Adrenal gland (tissue), 12 donors: ENCODE results near the gene NDP. TPM values are rescaled to one million over a fixed set of nuclear protein-coding genes. Genes with fewer than 3 reads are reported as not detected.

Source experiments
- DNase-seq, 7 donors: peaks; one replicate each; pipeline ENCODE4 v3.0.0-alpha.2; 2019 to 2020
- H3K27ac ChIP-seq, 5 donors: fragments of 200-600 bp; sonication (generic) in 4 of 5; 1 replicate in 3 of 5; 2 replicates in 2 of 5; pipeline versions ENCODE4 v1.5.1 to v1.8.0; 2016 to 2020; ENCODE audit warnings: mild to moderate bottlenecking in 1 of 5
- H3K27me3 ChIP-seq: fragments of 200-600 bp; 2 replicates; pipeline ENCODE4 v1.8.0; 2021
- H3K36me3 ChIP-seq, 2 donors: fragments of 200-600 bp; replicated peaks in 1 of 2; 1 replicate in 1 of 2; 2 replicates in 1 of 2; pipeline versions ENCODE4 v1.5.1 to v1.8.0; 2018 to 2022
- H3K4me1 ChIP-seq, 2 donors: fragments of 200-600 bp; replicated peaks in 1 of 2; 1 replicate in 1 of 2; 2 replicates in 1 of 2; pipeline versions ENCODE4 v1.5.1 to v1.8.0; 2018 to 2021
- H3K4me3 ChIP-seq, 4 donors: fragments of 200-600 bp; sonication (generic) in 3 of 4; one replicate each; pipeline ENCODE4 v1.5.1; 2016 to 2018
- H3K9me3 ChIP-seq, 3 donors: fragments of 200-600 bp; sonication (generic) in 1 of 3; replicated peaks in 1 of 3; 1 replicate in 2 of 3; 2 replicates in 1 of 3; pipeline versions ENCODE4 v1.5.1 to v1.8.0; 2016 to 2021
- POLR2A ChIP-seq, 2 donors: fragments of 450-650 bp; IDR thresholded peaks; one replicate each; pipeline ENCODE4 v1.6.1; 2017; ENCODE audit warnings: antibody characterized with exemption in 2 of 2, mild to moderate bottlenecking in 2 of 2, moderate library complexity in 1 of 2
- WGBS, 4 donors: extraction: QIAGEN DNeasy Blood & Tissue Kit in 2 of 4; methylation state at CpG; one replicate each; pipeline versions ENCODE4 v1.1.5 to v1.1.7; 2013 to 2017; 5-methylcytosine and 5-hydroxymethylcytosine counted together
- intact Hi-C, 2 donors: fragments of 100-400 bp; cut with DNase I; formaldehyde crosslinking; loops; one replicate each; pipeline versions ENCODE4 v1.14.1 to v1.15.0; 2022 to 2023
- polyA plus RNA-seq, 3 donors: library from polyadenylated mRNA; stranded (reverse); fragments of 200-250 nt in 2 of 3; fragments of 350-450 nt in 1 of 3; fragmentation: Illumina TruSeq in 1 of 3; extraction: RNeasy Lipid Tissue Mini Kit (QIAGEN cat#74804) in 1 of 3; gene quantifications; one replicate each; pipeline ENCODE4 v1.2.3, GENCODE V29; 2013 to 2014
- total RNA-seq, 9 donors: library from RNA; depleted of rRNA in 4 of 9; stranded (reverse); fragments of >200 nt in 4 of 9; fragments of 120-200 nt in 1 of 9; fragmentation: NEBNext Ultra II Directional in 1 of 9; extraction: Animal tissue kit (Norgen Biotek cat#: 25700) in 1 of 9; gene quantifications; one replicate each; pipeline versions ENCODE4 v1.1.0 to v1.2.4, GENCODE V29; 2013 to 2023
- TF ChIP-seq, protein P1 (sequence below), 6 experiments: fragments of 450-650 bp in 4 of 6; fragments of 200-600 bp in 2 of 6; sonication (generic) in 1 of 6; IDR thresholded peaks; 1 replicate in 5 of 6; 2 replicates in 1 of 6; pipeline versions ENCODE4 v1.5.1 to v1.8.0; 2016 to 2021; ENCODE audit warnings: antibody characterized with exemption in 6 of 6, mild to moderate bottlenecking in 2 of 6, moderate library complexity in 1 of 6
- donor health status: healthy with polysubstance abuse.
- donor health status: Bipolar disorder and iron deficiency.
- donor health status: DM: yes; HTN: yes; CAD: no.
- donor health status: DM: no; HTN: no; CAD: no.
- donor health status: DM: no; HTN: no; CAD: no.
- donor health status: DM: yes; HTN: yes; CAD: no.

Gene NDP
- total and polyA plus RNA-seq, 12 donors: 0.07 to 4.3 (median 0.41) TPM; not detected in 4

DNA sequence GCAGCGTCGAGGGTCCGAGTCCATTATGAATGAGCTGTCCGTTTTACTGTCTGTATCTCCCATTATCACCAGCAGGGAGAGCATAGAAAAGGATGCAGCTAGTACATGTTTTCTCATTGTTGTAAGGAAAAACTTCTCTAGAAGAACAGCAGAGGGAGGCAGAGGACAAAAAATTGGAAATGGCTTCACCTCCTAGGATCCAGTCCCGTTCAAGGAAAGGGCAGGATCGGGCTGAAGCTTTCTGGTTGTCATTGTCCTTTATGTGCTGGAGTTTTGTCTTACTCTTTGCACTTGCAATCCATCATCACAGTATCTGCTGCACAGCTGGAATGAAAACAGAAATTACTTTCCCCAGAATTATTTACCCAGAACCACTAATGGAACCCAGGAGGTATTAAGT lies 14.7 kb downstream of the NDP start:
- no peak overlapping the region for H3K27ac ChIP-seq
- peaks cover 30% of the 10 kb centered on the region for H3K27me3 ChIP-seq
- intact Hi-C loops: loop anchor here (5.0 to 10.0 kb wide), 2 partner anchors 286 to 289 kb away; no protein-coding TSS in a partner anchor
- DNase-seq: peak; percentile 38 to 62 (median 46)
- 0 to 2% (median 2%) methylated on average over 2 to 6 of the region's 6 CpGs for WGBS, 4 donors
- no peaks in the 10 kb centered on the region for H3K4me1 ChIP-seq
- H3K9me3 ChIP-seq: no peaks in the 10 kb centered on the region
- no peaks in the 10 kb centered on the region for H3K36me3 ChIP-seq
- TF ChIP-seq, protein P1, sequence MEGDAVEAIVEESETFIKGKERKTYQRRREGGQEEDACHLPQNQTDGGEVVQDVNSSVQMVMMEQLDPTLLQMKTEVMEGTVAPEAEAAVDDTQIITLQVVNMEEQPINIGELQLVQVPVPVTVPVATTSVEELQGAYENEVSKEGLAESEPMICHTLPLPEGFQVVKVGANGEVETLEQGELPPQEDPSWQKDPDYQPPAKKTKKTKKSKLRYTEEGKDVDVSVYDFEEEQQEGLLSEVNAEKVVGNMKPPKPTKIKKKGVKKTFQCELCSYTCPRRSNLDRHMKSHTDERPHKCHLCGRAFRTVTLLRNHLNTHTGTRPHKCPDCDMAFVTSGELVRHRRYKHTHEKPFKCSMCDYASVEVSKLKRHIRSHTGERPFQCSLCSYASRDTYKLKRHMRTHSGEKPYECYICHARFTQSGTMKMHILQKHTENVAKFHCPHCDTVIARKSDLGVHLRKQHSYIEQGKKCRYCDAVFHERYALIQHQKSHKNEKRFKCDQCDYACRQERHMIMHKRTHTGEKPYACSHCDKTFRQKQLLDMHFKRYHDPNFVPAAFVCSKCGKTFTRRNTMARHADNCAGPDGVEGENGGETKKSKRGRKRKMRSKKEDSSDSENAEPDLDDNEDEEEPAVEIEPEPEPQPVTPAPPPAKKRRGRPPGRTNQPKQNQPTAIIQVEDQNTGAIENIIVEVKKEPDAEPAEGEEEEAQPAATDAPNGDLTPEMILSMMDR (IDR thresholded peaks at IDR 0.05): peak; percentile 55 to 93 (median 91)
- no peak for TF ChIP-seq POLR2A (IDR thresholded peaks at IDR 0.05)
- no peak overlapping the region for H3K4me3 ChIP-seq

DNA sequence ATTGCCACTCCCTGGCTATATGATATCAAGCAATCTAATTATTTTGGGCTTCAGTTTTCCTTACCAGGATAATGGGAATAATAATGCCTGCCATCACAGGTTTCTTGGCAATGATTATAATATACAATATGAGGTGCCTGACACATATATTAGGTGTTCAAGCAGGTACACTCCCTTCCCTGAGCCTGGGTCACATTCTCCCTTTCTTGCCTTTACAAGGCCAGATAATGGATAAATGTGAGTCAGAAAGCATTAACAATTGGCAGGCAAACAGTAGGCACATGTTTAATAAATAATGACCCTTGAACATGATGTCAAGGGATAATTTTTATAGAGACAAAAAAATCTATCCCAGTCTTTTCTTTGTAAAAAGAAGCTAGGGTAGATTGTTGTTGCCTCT lies 17.2 kb downstream of the NDP start:
- Histone ChIP-seq H3K27me3 (peaks cover 23% of the 10 kb centered on the region), H3K4me1 (no peaks in the 10 kb centered on the region), H3K27ac (no peak overlapping the region), H3K9me3 (no peaks in the 10 kb centered on the region), H3K36me3 (no peaks in the 10 kb centered on the region), H3K4me3 (no peak overlapping the region)
- no peak for TF ChIP-seq POLR2A (IDR thresholded peaks at IDR 0.05)
- TF ChIP-seq, protein P1 (IDR thresholded peaks at IDR 0.05): no peak
- intact Hi-C loops: loop anchor here (5.0 to 10.0 kb wide), 2 partner anchors 289 to 291 kb away; no protein-coding TSS in a partner anchor
- DNase-seq: no peak

DNA sequence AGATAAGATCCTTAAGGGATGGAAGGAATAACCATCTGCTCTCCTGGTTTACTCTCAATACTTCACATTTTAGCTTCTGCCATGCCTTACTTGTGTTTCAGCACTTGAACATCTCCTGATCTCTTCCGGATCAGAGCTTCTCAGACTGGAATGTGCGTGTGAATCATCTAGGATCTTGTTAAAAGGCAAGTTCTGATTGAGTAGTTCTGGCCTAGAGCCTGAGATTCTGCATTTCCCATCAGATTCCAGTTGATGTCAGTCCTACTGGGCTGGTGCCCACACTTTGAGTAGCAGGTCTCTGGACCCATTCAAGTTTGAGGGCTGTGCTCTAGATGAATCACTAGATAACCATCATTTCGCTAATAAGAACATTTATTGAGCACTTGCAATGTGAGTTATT lies 20.0 kb downstream of the NDP start:
- H3K27me3 ChIP-seq: peaks cover 24% of the 10 kb centered on the region
- no peaks in the 10 kb centered on the region for H3K9me3 ChIP-seq
- no peak for DNase-seq
- intact Hi-C loops: loop anchor here in 1 of 2 donors (10.0 kb wide), 1 partner anchor 292 kb away; no protein-coding TSS in a partner anchor
- H3K36me3 ChIP-seq: no peaks in the 10 kb centered on the region
- H3K4me3 ChIP-seq: no peak overlapping the region
- TF ChIP-seq, protein P1 (IDR thresholded peaks at IDR 0.05): no peak
- no peak for TF ChIP-seq POLR2A (IDR thresholded peaks at IDR 0.05)
- no peaks in the 10 kb centered on the region for H3K4me1 ChIP-seq
- 71 to 94% (median 76%) methylated on average over 3 of the region's 3 CpGs for WGBS, 4 donors
- no peak overlapping the region for H3K27ac ChIP-seq

DNA sequence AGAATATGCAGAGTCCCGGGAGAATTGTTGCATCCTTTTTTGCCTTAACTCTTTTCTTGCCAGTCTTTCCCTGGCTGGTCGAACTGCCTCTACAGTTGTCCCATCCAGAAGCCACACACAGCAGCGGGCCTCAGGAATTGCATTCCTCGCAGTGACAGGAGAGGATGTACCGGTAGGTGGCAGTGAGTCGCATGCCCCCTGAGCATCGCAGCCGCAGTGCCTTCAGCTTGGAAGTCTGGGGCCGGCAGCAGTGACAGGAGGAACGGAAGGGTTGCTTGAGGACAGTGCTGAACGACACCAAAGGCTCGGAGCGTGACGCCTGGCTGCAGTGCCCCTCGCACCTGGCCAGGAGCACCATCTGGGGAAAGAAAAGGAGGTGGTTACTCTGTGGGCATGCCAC lies 23.5 kb downstream of the NDP start:
- 7 to 30% (median 14%) methylated on average over 5 to 15 of the region's 15 CpGs for WGBS, 4 donors
- Histone ChIP-seq H3K4me1 (no peaks in the 10 kb centered on the region), H3K27me3 (peaks cover 14% of the 10 kb centered on the region), H3K9me3 (no peaks in the 10 kb centered on the region), H3K36me3 (no peaks in the 10 kb centered on the region), H3K4me3 (no peak overlapping the region), H3K27ac (no peak overlapping the region)
- peak; percentile 19 to 61 (median 29) for DNase-seq
- TF ChIP-seq, protein P1 (IDR thresholded peaks at IDR 0.05): peak in 5 of 6 experiments; percentile 26 to 49 (median 40)
- no peak for TF ChIP-seq POLR2A (IDR thresholded peaks at IDR 0.05)
- intact Hi-C loops: loop anchor here in 1 of 2 donors (10.0 kb wide), 1 partner anchor 295 kb away; no protein-coding TSS in a partner anchor
